Regular cardiac myocyte (primary cell): Measurements from ENCODE around the gene RBM45. TPM values are rescaled to one million over a fixed set of nuclear protein-coding genes. Genes with fewer than 3 reads are reported as not detected.

Experiments
- total RNA-seq: library from RNA; depleted of rRNA; stranded (reverse); fragments of >200 nt; gene quantifications from 2 replicates; pipeline ENCODE4 v1.2.3, GENCODE V29; 2014

RBM45 gene, protein sequence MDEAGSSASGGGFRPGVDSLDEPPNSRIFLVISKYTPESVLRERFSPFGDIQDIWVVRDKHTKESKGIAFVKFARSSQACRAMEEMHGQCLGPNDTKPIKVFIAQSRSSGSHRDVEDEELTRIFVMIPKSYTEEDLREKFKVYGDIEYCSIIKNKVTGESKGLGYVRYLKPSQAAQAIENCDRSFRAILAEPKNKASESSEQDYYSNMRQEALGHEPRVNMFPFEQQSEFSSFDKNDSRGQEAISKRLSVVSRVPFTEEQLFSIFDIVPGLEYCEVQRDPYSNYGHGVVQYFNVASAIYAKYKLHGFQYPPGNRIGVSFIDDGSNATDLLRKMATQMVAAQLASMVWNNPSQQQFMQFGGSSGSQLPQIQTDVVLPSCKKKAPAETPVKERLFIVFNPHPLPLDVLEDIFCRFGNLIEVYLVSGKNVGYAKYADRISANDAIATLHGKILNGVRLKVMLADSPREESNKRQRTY
- 21.1 and 23.4 TPM in 2 replicates for total RNA-seq

DNA sequence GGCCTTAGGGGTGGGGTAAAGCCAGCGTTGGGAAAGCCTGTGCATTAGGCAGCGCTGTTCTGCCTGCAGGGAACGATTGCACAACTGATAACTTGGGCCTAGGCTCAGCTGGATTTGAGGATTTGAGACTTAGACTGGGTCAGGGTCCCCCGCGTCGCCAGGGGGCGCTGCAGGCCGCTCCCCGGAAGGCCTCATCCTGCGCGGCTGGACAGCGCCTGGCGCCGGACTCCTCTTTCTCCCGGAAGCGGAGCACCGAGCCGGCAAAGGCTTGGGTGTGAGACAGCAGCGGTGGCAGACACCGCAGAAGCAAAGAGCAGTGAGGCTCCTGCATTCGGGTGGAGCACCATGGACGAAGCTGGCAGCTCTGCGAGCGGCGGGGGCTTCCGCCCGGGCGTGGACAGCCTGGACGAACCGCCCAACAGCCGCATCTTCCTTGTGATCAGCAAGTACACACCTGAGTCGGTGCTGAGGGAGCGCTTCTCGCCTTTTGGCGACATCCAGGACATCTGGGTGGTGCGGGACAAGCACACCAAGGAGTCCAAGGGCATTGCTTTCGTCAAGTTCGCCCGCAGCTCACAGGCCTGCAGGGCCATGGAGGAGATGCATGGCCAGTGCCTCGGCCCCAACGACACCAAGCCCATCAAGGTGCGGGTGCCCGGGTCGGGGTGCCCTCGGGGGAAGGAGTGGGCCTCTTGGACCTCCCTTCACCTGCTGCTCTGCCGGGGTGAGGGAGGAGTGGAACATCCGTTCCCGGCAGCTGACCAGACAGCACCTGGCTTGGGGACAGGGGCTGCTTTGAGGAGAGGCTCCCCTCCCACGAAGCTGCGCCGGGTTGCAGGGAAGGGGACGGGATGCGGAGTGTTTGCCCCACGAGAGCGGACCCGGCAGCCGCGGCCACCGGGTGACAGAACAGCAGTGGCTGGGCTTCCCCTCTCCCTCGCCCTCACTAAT lies at the start of gene RBM45:
Gene RBM45 (plus strand): TSS at position 236 of the 951 bp plus-strand sequence. CDS start 110 bp downstream, at position 346.

DNA sequence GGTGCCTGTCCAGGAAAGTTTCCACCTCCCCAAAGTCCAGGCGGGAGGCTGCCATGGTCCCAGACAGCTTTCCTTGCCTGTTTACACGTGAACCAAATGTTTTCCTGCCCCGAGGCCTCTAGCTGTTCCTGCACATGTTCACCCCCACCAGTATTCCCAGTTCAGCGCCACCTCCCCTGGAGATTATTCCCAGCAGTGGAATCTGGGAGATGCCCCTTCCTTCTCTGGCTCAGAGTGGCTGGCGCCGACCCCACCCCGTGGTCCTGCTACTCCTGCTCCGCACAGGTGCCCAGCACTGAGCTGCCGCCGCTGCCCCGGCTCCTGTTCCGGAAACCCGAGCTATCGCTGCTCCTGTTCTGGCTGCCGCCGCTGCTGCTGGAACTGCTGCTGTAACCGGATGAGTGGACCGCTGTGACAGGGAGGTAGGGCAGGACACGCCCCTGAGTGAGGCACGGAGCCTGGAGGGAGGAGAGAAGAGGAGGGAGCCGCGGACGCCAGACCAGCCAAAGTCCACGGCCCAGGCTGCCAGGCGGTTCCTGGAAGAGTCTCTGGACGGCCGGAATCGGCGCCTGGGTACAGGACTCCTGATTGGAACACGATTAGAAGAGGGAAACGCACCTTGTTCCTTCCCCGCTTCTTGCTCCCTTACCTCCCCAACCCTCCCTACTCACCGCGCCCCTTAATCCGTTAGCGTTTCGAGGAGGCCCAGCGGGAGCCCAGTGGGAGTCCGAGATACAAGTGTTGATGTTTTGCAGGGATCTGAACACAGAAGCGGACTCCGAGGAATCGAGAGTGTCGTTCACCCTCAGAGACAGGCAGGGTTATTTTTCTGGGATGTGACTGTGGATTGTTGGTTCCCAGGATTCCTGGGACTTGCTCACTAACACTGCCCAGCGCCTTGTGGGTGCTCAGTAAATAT lies 39.6 kb upstream of the RBM45 start, which contains the start of gene PDE11A:
Gene PDE11A (minus strand): TSS at position 395 of the 919 bp plus-strand sequence. CDS start 340 bp downstream, at position 55.

Other genes starting within 250 kb of the RBM45 start
- under 0.01 and 0.28 TPM in 2 replicates for gene PDE11A, start 39.7 kb upstream of the RBM45 start, total RNA-seq
- gene OSBPL6, start 82.1 kb downstream of the RBM45 start, total RNA-seq, result 0.96 and 1.4 TPM in 2 replicates